ENCODE results near the gene HS6ST2. TPM values are rescaled to one million over a fixed set of nuclear protein-coding genes. Genes with fewer than 3 reads are reported as not detected.

The HS6ST2 gene
- total RNA-seq, 1 donor from 2014 or later, result 8.2 TPM

GRCh38 chrX:132848296-132848970 is 110.0 kb downstream of the HS6ST2 start:
- DNase-seq (ENCODE audit: low read depth), result no peak

- peak; percentile 29 for DNase-seq (ENCODE audit: low read depth)
Measured at GRCh38 chrX:132843363-132843762, 115.1 kb downstream of the HS6ST2 start.

GRCh38 chrX:132842460-132843238 is 115.8 kb downstream of the HS6ST2 start:
- DNase-seq (ENCODE audit: low read depth), result no peak

GRCh38 chrX:132837967-132838366 is 120.5 kb downstream of the HS6ST2 start:
- DNase-seq (ENCODE audit: low read depth), result peak; percentile 2

- peak; percentile 85 for DNase-seq (ENCODE audit: low read depth)
Measured at GRCh38 chrX:132837126-132837525, 121.3 kb downstream of the HS6ST2 start.

DNA sequence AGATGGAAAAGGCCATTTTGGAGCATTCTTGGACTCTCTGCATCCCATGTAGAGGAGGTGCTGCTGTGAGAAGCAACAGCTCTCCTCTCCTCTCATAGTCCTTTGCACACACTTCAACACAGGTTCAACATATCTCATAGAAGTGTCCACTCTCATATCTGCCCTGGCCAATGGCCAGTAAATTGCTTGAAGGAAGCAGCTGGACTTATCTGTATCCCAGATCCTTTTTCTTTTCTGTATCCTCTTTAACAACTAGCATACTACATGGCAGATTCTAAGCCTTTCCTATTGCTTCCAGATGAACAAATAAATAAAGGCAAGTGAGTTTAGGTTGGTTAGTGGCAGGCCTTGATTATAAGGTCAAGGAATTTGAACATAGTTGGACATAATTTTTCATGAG is 122.0 kb downstream of the HS6ST2 start:
- DNase-seq (ENCODE audit: low read depth), result no peak

DNA sequence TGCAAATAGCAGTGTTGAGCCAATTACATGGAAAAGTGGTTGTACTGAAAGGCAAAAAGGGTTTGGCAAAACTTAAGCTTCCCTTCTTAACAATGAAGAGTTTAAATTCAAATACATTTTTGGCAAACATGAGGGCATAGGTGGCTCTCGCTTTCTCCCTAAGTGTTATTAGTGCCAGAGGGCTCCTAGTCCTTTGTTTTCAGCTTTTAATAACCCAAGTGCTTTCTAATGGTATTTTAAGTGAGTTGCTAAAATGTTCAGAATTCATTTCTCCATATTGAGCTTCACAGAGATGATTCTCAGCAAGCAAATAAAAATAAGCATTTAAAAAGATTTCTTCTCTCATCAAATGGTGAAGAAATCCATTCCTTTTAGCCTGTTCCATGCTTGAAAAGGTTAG is 123.7 kb downstream of the HS6ST2 start:
- no peak for DNase-seq (ENCODE audit: low read depth)

DNA sequence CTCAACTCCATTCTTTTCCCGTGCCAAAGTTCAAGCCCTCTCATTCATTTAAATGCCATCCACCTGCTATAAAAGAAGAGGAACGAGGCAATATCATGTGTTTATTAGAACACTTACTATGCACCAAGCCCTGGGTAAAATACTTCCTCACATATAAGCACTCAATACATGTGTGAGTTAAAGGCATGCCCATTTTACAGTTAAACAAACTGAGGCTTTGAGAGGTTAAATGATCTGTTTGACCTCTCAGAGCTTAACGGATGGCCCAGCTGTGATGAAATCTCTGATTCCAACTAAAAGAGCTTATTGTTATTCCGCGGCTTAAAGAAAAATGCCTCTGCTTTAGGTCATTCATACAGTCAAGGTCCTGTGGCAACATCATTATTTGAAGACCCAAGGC is 124.3 kb downstream of the HS6ST2 start:
- no peak for DNase-seq (ENCODE audit: low read depth)

DNA sequence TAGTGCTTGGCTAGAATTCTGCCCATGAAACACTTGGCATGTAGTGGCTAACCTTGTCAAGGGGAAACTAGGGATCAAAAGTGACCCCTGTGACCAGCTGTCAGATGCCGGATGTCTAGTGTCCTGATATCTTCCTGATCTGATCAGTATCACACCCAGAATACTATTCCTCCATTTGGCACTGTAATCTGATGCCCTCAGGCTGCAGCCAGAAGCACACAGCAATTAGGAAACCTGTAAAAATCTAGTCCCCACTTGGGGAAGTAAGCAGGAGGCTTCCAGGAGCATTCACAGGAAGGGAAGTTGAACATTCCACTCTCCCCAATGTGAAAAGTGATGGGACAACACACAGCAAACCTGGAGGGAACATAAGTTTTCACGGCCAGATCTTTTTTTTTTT is 125.1 kb downstream of the HS6ST2 start:
- DNase-seq (ENCODE audit: low read depth), result no peak

DNA sequence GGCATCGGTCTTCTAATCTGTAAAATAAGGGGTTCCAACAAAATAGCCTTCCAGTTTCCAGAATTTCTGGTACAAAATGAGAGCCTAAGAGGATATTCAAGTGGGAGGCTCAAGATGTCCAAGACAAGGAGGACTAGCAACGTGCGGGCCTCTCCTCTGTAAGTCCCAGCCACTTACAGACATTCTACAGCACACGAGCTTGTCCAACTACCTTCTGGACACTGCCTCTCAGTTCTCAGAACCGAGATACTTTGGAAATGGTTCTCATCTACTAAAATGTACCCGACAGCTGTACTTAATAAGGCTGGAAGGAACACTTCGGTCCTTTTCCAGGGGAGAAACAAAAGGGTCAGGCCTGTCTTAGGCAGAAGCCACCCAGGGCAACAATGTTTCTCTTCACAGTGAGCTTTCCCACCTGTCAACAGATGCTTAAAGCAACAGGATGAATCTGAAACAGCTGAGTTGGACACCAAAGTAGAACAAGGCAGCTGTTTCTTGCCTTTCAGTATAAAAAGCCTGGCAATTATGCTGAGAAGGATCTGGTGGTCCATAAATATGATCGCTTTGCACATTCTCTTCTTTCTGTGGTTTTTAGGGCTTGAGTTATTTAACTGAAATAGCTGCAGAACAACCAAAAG is 127.0 kb downstream of the HS6ST2 start:
- DNase-seq (ENCODE audit: low read depth), result no peak

- DNase-seq (ENCODE audit: low read depth), result peak; percentile 66
Measured at GRCh38 chrX:132822634-132823012, 135.8 kb downstream of the HS6ST2 start.

GRCh38 chrX:132821974-132822633 is 136.3 kb downstream of the HS6ST2 start:
- peak; percentile 27 for DNase-seq (ENCODE audit: low read depth)

DNA sequence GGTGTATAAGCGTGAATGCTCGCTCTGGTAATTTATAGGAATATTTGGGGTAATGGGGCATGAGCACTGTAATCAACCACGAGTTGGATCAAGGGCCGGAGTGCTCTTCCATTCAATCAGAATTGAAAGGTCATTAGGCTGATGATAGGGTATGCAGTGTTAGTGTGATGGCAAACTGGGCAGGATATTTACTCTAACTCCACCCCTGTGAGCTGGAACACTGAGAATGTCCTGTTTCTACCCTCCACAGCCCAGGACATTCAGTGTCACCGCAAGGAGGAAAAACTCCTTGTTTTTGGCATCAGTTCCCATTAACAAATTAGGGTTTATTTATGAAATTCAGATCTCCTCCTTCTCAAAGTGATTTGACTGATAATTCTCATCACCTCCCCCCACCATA is 137.8 kb downstream of the HS6ST2 start:
- no peak for DNase-seq (ENCODE audit: low read depth)

DNA sequence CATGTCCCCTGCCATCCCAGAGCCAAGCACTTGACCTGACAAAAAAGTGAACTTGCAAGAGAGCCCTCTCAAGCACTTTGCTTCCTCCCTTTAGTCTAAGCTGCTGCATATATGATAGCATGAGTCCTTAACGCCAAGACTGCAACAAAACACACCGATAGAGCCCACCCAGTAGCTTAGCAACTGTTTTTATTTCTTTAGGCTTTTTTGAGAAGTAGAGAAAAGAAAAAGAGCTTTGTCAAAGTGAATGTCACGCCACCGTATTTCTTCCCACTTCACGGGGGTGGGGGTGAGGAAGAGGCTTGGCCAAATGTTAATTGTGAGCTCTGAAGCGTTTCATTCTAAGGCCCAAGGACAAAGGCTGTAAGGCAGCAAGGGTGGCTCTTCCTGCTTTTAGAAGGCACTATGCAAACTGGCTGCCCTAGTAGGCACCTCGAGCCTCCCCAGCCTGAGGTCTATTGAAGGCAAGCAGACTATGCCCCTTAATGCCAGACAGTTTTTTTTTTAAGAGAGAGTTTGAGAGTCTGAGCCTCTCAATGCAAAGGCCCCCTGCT is 138.6 kb downstream of the HS6ST2 start:
- no peak for DNase-seq (ENCODE audit: low read depth)

GRCh38 chrX:132818638-132819037 is 139.8 kb downstream of the HS6ST2 start:
- no peak for DNase-seq (ENCODE audit: low read depth)

GRCh38 chrX:132815643-132816042 is 142.8 kb downstream of the HS6ST2 start:
- DNase-seq (ENCODE audit: low read depth), result no peak

DNA sequence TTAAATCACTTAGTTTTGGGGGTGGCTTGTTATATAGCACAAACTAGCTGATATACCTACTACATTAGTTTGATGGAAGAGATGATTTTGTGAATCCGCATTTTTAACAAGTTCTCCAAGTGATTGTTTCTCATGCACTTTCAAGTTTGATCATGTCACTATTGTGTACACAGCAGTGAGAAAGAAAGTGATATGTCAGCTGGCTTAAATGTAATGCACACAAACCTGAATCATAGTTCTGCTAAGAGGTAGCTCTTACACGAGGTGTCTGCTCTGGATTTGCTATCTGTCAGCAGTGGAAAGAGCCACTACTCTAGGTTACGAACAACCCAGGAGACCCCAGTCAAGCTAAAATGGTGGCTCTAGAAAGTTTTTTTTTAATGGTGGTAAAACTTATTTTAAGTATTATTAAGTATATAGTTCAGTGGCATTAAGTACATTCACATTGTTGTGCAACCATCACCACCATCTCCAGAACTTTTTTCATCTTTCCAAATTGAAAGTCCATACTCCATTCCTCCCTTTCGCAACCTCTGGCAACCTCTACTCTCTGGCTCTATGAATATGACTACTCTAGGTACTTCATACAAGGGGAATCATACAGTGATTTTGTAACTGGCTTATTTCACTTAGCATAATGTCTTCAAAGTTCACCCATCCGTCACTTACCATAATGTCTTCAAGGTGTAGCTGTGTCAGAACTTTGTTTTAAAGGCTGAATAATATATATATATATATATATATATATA is 147.3 kb downstream of the HS6ST2 start:
- DNase-seq (ENCODE audit: low read depth), result no peak

- DNase-seq (ENCODE audit: low read depth), result no peak
Measured at GRCh38 chrX:132810488-132810887, 147.9 kb downstream of the HS6ST2 start.

DNA sequence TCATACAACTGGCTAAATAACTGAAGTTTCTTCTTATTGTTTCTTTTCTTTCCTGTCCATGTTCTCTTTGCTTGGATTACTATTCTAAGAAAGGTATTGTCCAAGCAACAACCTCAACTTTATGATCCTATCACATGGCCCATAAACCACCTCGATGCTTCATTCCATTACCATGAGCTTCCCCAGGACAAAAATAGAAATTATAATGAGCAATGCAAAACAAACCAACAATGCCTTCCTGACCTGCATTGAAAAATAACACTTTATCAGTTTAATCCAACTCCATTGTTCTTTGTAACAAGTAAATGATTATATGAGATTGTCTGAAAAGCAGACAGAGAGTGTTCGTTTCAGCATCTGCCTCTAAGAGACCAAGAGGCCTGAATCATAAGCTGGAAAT is 148.8 kb downstream of the HS6ST2 start:
- DNase-seq (ENCODE audit: low read depth), result peak; percentile 84

GRCh38 chrX:132807411-132808030 is 150.9 kb downstream of the HS6ST2 start:
- no peak for DNase-seq (ENCODE audit: low read depth)

- DNase-seq (ENCODE audit: low read depth), result no peak
Measured at GRCh38 chrX:132802033-132802432, 156.4 kb downstream of the HS6ST2 start.

Measured in renal cortical epithelial cell (primary cell).